ENCODE results near the gene ATP6V1B1.

DNA sequence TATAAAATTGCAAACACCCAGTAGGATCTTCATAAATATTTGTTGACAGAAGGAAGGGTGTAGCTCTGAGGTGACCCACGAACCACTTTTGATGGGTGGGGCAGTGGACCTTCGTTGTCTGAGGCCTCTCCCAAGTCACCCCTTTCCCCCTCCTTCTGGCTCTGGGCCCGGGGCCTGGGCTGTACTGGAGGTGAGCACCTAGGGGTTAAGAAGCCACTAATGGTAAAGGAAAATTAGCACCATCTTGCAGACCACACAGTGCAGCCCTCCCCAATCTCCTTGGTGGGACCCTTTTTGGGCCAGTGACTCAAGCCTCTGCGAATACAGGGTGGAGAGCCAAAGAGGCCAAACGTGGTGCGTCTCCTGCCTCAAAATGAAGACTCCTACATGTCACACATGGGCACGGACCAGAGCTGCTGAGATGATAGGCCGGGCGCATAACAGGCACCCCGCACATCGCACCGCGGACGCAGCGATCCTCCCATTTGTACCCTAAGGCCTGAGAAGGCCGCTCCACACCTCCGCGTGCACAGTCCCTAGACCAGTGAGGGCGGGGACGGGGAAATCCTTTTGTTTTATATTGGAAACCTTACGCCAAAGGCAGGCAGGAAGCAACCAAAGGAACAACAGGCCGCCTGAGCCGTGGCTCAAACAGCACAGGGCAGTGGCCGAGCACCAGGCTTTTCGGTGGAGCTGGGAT lies 31.9 kb upstream of the ATP6V1B1 start:
- TF ChIP-seq, protein P1, sequence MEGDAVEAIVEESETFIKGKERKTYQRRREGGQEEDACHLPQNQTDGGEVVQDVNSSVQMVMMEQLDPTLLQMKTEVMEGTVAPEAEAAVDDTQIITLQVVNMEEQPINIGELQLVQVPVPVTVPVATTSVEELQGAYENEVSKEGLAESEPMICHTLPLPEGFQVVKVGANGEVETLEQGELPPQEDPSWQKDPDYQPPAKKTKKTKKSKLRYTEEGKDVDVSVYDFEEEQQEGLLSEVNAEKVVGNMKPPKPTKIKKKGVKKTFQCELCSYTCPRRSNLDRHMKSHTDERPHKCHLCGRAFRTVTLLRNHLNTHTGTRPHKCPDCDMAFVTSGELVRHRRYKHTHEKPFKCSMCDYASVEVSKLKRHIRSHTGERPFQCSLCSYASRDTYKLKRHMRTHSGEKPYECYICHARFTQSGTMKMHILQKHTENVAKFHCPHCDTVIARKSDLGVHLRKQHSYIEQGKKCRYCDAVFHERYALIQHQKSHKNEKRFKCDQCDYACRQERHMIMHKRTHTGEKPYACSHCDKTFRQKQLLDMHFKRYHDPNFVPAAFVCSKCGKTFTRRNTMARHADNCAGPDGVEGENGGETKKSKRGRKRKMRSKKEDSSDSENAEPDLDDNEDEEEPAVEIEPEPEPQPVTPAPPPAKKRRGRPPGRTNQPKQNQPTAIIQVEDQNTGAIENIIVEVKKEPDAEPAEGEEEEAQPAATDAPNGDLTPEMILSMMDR (conservative IDR thresholded peaks at IDR 0.05; ENCODE audit: low read depth, low read length), result no peak
- TF ChIP-seq EZH2 (IDR thresholded peaks at IDR 0.05; ENCODE audit: borderline replicate concordance, low read depth, low read length, poor library complexity, severe bottlenecking), result no peak

Measured in A673 (cell line).